HCT116 (cell line): ENCODE measurements around the gene THRB. TPM values are rescaled to one million over a fixed set of nuclear protein-coding genes. Genes with fewer than 3 reads are reported as not detected.

Source experiments
- ATAC-seq: fragments of 200-7000 bp; cut with Tn5 transposase; 2 replicates; pipeline ENCODE4 v1.9.1; 2020; ENCODE audit warnings: mild to moderate bottlenecking, moderate library complexity
- BruUV-seq: library from RNA; stranded (reverse); fragments of 400-500 nt; replicated peaks from 2 replicates; lab custom pipeline; 2021; lab: Mats Ljungman, UMichigan
- CTCF ChIA-PET: fragments of 300-600 bp; sonication (Branson Sonifier 250); formaldehyde crosslinking; loops from one replicate; lab custom pipeline; 2021; ENCODE audit warnings: antibody characterized with exemption; lab: Charles Lee
- POLR2A ChIA-PET: fragments of 300-600, 350-600 bp; sonication (Branson Sonifier 250); formaldehyde crosslinking; loops from one replicate; lab custom pipeline; 2021; ENCODE audit warnings: antibody characterized with exemption; lab: Charles Lee
- RAD21 ChIA-PET, 2 experiments: fragments of 300-600 bp; sonication (Branson Sonifier 250); formaldehyde crosslinking; loops; one replicate each; lab custom pipeline; 2023; ENCODE audit warnings: low total read pairs in 2 of 2; ENCODE audit not compliant: uncharacterized antibody in 2 of 2, unreplicated experiment in 2 of 2, low non-redundant PET in 1 of 2; lab: Charles Lee
- DNase-seq: peaks from one replicate; pipeline ENCODE4 v3.0.0-alpha.2; 2010; ENCODE audit warnings: low read depth, low spot score
- H2AFZ ChIP-seq: fragments of 200-600 bp; shearing (Covaris generic), sonication (generic); 2 replicates; pipeline ENCODE4 v1.6.1; 2017; ENCODE audit warnings: low read depth, mixed run types, mixed read lengths, antibody characterized with exemption, low read length; ENCODE audit not compliant: poor library complexity, severe bottlenecking
- H3K27ac ChIP-seq: 2 replicates; pipeline ENCODE4 v1.5.1; 2012; ENCODE audit warnings: low read depth, low read length
- H3K27me3 ChIP-seq: fragments of 200-600 bp; sonication (generic); 2 replicates; pipeline ENCODE4 v1.6.1; 2016; ENCODE audit warnings: mixed run types, low read length, mixed read lengths; ENCODE audit not compliant: insufficient read depth
- H3K36me3 ChIP-seq, 2 experiments: fragments of 200-500 bp in 1 of 2; fragments of 200-600 bp in 1 of 2; sonication (Bioruptor generic) in 1 of 2; sonication (generic) in 1 of 2; 2 replicates each; pipeline versions ENCODE4 v1.5.1 to v1.6.1; 2014 to 2016; ENCODE audit warnings: low read length in 2 of 2, inconsistent platforms in 1 of 2, mixed read lengths in 1 of 2, mixed run types in 1 of 2; ENCODE audit not compliant: insufficient read depth in 2 of 2, control insufficient read depth in 1 of 2
- H3K4me1 ChIP-seq, 2 experiments: fragments of 200-600 bp in 1 of 2; sonication (generic) in 1 of 2; 2 replicates each; pipeline versions ENCODE4 v1.5.1 to v1.6.1; 2012 to 2017; ENCODE audit warnings: low read length in 2 of 2, inconsistent platforms in 1 of 2, mild to moderate bottlenecking in 1 of 2, mixed read lengths in 1 of 2, mixed run types in 1 of 2, moderate library complexity in 1 of 2; ENCODE audit not compliant: insufficient read depth in 2 of 2, control insufficient read depth in 1 of 2
- H3K4me2 ChIP-seq: fragments of 200-600 bp; sonication (generic); 2 replicates; pipeline ENCODE4 v1.6.1; 2017; ENCODE audit warnings: mixed run types, low read length, mixed read lengths
- H3K4me3 ChIP-seq, 2 experiments: fragments of 200-600 bp in 1 of 2; sonication (generic) in 1 of 2; replicated peaks in 1 of 2; 2 replicates each; pipeline ENCODE4 v1.5.1; 2011 to 2016; ENCODE audit warnings: low read length in 2 of 2, control low read depth in 1 of 2, low read depth in 1 of 2, mild to moderate bottlenecking in 1 of 2, mixed read lengths in 1 of 2, mixed run types in 1 of 2
- H3K79me2 ChIP-seq: fragments of 200-600 bp; sonication (generic); 2 replicates; pipeline ENCODE4 v1.6.1; 2017; ENCODE audit warnings: mild to moderate bottlenecking, mixed run types, low read length, moderate library complexity, mixed read lengths; ENCODE audit not compliant: insufficient read depth
- H3K9ac ChIP-seq: fragments of 200-600 bp; sonication (generic); 2 replicates; pipeline ENCODE4 v1.6.1; 2016; ENCODE audit warnings: low read length, mixed read lengths
- H3K9me2 ChIP-seq: fragments of 200-600 bp; sonication (generic), shearing (Covaris generic); 2 replicates; pipeline ENCODE4 v1.6.1; 2017; ENCODE audit warnings: mixed run types, mild to moderate bottlenecking, moderate library complexity; ENCODE audit not compliant: insufficient read depth
- H3K9me3 ChIP-seq, 2 experiments: fragments of 200-500 bp in 1 of 2; fragments of 200-600 bp in 1 of 2; sonication (Bioruptor generic) in 1 of 2; sonication (generic) in 1 of 2; 2 replicates each; pipeline ENCODE4 v1.6.1; 2014 to 2017; ENCODE audit warnings: low read length in 2 of 2, mixed read lengths in 2 of 2, inconsistent platforms in 1 of 2, low read depth in 1 of 2, mild to moderate bottlenecking in 1 of 2, mixed run types in 1 of 2, moderate library complexity in 1 of 2; ENCODE audit not compliant: control insufficient read depth in 1 of 2, insufficient read depth in 1 of 2
- H4K20me1 ChIP-seq: fragments of 200-600 bp; sonication (generic), shearing (Covaris generic); 2 replicates; pipeline ENCODE4 v1.6.1; 2017; ENCODE audit warnings: mixed run types, mild to moderate bottlenecking, moderate library complexity; ENCODE audit not compliant: insufficient read depth
- ATF3 ChIP-seq: IDR thresholded peaks from 2 replicates; pipeline ENCODE4 v1.6.1; 2012
- CBX3 ChIP-seq: IDR thresholded peaks from 2 replicates; pipeline ENCODE4 v1.6.1; 2012; ENCODE audit warnings: low read depth
- EZH2 ChIP-seq: fragments of 200-600 bp; sonication (generic); IDR thresholded peaks from 2 replicates; pipeline ENCODE4 v1.6.1; 2017; ENCODE audit warnings: antibody characterized with exemption, mixed run types
- FOSL1 ChIP-seq: IDR thresholded peaks from 2 replicates; pipeline ENCODE4 v1.6.1; 2012; ENCODE audit warnings: low read depth
- JUND ChIP-seq: IDR thresholded peaks from 2 replicates; pipeline ENCODE4 v1.6.1; 2012
- MAX ChIP-seq: IDR thresholded peaks from 2 replicates; pipeline ENCODE4 v1.6.1; 2012
- POLR2AphosphoS5 ChIP-seq: IDR thresholded peaks from 2 replicates; pipeline ENCODE4 v1.6.1; 2011; ENCODE audit warnings: mild to moderate bottlenecking, low read depth, low read length, moderate library complexity
- SIN3A ChIP-seq: IDR thresholded peaks from 2 replicates; pipeline ENCODE4 v1.6.1; 2012; ENCODE audit warnings: low read depth
- YY1 ChIP-seq: IDR thresholded peaks from 2 replicates; pipeline ENCODE4 v1.6.1; 2011; ENCODE audit warnings: low read length, low read depth, moderate library complexity, mild to moderate bottlenecking; ENCODE audit not compliant: insufficient replicate concordance; ENCODE audit errors: extremely low read depth
- intact Hi-C: fragments of 100-400 bp; cut with micrococcal nuclease; formaldehyde crosslinking; loops from 2 replicates; pipeline ENCODE4 v1.10.0; 2022
- total RNA-seq: library from RNA; stranded (reverse); gene quantifications from one replicate; pipeline ENCODE4 v1.2.1, GENCODE V29; 2021; ENCODE audit not compliant: unreplicated experiment
- TF ChIP-seq, protein P1 (sequence below): IDR thresholded peaks from 2 replicates; pipeline ENCODE4 v1.6.1; 2012; ENCODE audit warnings: low read depth

THRB gene
- total RNA-seq, 1 experiment from 2014 or later, result 2.5 TPM

DNA sequence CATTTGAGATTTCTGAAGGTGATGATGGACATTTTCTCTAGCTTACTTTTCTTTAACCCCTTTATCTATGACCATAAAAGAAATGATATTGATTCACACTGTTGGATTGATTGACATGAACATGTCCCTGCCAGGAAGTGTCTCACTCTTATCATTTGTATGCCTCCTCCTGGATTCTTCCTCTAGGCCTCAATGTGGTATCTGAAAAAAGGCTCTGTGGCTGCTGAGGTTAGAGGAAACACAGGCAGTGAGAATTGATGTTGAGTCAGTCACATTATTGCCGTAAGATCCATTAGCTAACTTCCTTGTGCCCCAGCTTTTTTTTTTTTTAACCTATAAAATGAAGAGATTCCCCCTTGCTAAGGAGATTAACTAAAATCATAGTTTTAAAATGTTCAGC lies 8.0 kb upstream of the THRB start:
- Histone ChIP-seq H3K27ac (no peak overlapping the region), H3K79me2 (no peaks in the 10 kb centered on the region), H3K36me3 (no peaks in the 10 kb centered on the region), H3K9me2 (no peaks in the 10 kb centered on the region), H3K9ac (no peak overlapping the region), H3K27me3 (no peaks in the 10 kb centered on the region), H3K4me1 (no peaks in the 10 kb centered on the region), H2AFZ (no peak overlapping the region), H3K4me2 (no peak overlapping the region), H3K9me3 (no peaks in the 10 kb centered on the region), H4K20me1 (no peaks in the 10 kb centered on the region), H3K4me3 (no peak overlapping the region)
- BruUV-seq, result no TSS peak
- DNase-seq (no peak), ATAC-seq (no peak)
- ChIA-PET RAD21 (no interaction called here), POLR2A (no interaction called here), CTCF (no interaction called here)
- intact Hi-C loops, result no loop called here
- no peak for TF ChIP-seq MAX
- no peak for TF ChIP-seq SIN3A
- no peak for TF ChIP-seq FOSL1
- no peak for TF ChIP-seq ATF3
- TF ChIP-seq POLR2AphosphoS5, result no peak
- no peak for TF ChIP-seq JUND
- no peak for TF ChIP-seq CBX3
- TF ChIP-seq, protein P1, sequence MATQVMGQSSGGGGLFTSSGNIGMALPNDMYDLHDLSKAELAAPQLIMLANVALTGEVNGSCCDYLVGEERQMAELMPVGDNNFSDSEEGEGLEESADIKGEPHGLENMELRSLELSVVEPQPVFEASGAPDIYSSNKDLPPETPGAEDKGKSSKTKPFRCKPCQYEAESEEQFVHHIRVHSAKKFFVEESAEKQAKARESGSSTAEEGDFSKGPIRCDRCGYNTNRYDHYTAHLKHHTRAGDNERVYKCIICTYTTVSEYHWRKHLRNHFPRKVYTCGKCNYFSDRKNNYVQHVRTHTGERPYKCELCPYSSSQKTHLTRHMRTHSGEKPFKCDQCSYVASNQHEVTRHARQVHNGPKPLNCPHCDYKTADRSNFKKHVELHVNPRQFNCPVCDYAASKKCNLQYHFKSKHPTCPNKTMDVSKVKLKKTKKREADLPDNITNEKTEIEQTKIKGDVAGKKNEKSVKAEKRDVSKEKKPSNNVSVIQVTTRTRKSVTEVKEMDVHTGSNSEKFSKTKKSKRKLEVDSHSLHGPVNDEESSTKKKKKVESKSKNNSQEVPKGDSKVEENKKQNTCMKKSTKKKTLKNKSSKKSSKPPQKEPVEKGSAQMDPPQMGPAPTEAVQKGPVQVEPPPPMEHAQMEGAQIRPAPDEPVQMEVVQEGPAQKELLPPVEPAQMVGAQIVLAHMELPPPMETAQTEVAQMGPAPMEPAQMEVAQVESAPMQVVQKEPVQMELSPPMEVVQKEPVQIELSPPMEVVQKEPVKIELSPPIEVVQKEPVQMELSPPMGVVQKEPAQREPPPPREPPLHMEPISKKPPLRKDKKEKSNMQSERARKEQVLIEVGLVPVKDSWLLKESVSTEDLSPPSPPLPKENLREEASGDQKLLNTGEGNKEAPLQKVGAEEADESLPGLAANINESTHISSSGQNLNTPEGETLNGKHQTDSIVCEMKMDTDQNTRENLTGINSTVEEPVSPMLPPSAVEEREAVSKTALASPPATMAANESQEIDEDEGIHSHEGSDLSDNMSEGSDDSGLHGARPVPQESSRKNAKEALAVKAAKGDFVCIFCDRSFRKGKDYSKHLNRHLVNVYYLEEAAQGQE, result no peak
- no peak for TF ChIP-seq EZH2
- TF ChIP-seq YY1, result no peak
- TF ChIP-seq, all 23 proteins: peak for 0
